Measurements from ENCODE around the gene COG5. TPM values are rescaled to one million over a fixed set of nuclear protein-coding genes. Genes with fewer than 3 reads are reported as not detected.

COG5 gene
- total RNA-seq, 6 experiments from 2014 or later = 13.9 to 21.3 (median 15.5) TPM

- WGBS (ENCODE audit: insufficient coverage, low coverage, low lambda C conversion rate, missing lambda C conversion rate) = 83% methylated on average over 3 of the region's 3 CpGs
- no peaks in the 10 kb centered on the region for H3K4me1 ChIP-seq
- DNase-seq (no peak), ATAC-seq (no peak)
- intact Hi-C loops (cut with DNase I) = no loop called here
- no peak overlapping the region for H3K4me3 ChIP-seq
- no peaks in the 10 kb centered on the region for H3K27me3 ChIP-seq
- H3K9me3 ChIP-seq = no peaks in the 10 kb centered on the region
- no peaks in the 10 kb centered on the region for H3K36me3 ChIP-seq
- TF ChIP-seq, protein P1, sequence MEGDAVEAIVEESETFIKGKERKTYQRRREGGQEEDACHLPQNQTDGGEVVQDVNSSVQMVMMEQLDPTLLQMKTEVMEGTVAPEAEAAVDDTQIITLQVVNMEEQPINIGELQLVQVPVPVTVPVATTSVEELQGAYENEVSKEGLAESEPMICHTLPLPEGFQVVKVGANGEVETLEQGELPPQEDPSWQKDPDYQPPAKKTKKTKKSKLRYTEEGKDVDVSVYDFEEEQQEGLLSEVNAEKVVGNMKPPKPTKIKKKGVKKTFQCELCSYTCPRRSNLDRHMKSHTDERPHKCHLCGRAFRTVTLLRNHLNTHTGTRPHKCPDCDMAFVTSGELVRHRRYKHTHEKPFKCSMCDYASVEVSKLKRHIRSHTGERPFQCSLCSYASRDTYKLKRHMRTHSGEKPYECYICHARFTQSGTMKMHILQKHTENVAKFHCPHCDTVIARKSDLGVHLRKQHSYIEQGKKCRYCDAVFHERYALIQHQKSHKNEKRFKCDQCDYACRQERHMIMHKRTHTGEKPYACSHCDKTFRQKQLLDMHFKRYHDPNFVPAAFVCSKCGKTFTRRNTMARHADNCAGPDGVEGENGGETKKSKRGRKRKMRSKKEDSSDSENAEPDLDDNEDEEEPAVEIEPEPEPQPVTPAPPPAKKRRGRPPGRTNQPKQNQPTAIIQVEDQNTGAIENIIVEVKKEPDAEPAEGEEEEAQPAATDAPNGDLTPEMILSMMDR (IDR thresholded peaks at IDR 0.05) = no peak
- TF ChIP-seq POLR2A (IDR thresholded peaks at IDR 0.05) = no peak
- no peak overlapping the region for H3K27ac ChIP-seq
Measured at GRCh38 chr7:107480932-107481331, 82.8 kb downstream of the COG5 start.

GRCh38 chr7:107479303-107479702 is 84.4 kb downstream of the COG5 start:
- H3K36me3 ChIP-seq = no peaks in the 10 kb centered on the region
- TF ChIP-seq, protein P1 (IDR thresholded peaks at IDR 0.05) = no peak
- TF ChIP-seq POLR2A (IDR thresholded peaks at IDR 0.05) = no peak
- H3K9me3 ChIP-seq = no peaks in the 10 kb centered on the region
- no peaks in the 10 kb centered on the region for H3K27me3 ChIP-seq
- no peak overlapping the region for H3K27ac ChIP-seq
- intact Hi-C loops (cut with DNase I) = no loop called here
- H3K4me3 ChIP-seq = no peak overlapping the region
- WGBS (ENCODE audit: insufficient coverage, low coverage, low lambda C conversion rate, missing lambda C conversion rate) = 67% methylated on average over 2 of the region's 2 CpGs
- no peaks in the 10 kb centered on the region for H3K4me1 ChIP-seq
- DNase-seq (no peak), ATAC-seq (peak; percentile 40 to 60 (median 57))

DNA sequence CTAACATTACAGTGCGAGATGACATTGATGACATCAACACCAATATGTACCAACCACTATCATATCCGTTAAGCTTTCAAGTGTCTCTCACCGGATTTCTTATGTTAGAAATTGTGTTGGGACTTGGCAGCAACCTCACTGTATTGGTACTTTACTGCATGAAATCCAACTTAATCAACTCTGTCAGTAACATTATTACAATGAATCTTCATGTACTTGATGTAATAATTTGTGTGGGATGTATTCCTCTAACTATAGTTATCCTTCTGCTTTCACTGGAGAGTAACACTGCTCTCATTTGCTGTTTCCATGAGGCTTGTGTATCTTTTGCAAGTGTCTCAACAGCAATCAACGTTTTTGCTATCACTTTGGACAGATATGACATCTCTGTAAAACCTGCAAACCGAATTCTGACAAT is 89.6 kb downstream of the COG5 start:
- no peak for ATAC-seq
- TF ChIP-seq POLR2A (IDR thresholded peaks at IDR 0.05) = no peak
- TF ChIP-seq, protein P1 (IDR thresholded peaks at IDR 0.05) = no peak
- intact Hi-C loops (cut with DNase I) = no loop called here

DNA sequence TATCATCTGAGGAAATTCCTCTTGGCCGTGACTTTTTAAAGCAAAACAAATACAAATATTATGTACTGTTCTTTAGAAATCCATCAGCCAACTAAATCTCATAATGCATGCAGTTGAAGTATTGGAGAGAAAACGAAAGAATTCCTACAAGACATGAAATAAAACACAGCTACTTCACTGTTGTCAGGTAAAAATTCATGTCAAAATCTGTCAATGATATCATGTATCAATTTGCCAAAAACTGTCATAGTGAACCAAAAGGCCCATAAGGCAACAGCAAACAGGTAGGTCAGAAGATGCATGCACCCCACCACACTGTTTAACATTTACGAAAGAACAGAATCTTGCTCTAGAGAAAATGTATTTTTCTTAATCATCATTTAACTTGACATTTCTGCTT is 91.6 kb downstream of the COG5 start:
- Histone ChIP-seq H3K4me3 (no peak overlapping the region), H3K27ac (no peak overlapping the region), H3K36me3 (no peaks in the 10 kb centered on the region), H3K9me3 (no peaks in the 10 kb centered on the region), H3K27me3 (no peaks in the 10 kb centered on the region), H3K4me1 (no peaks in the 10 kb centered on the region)
- no peak for ATAC-seq
- DNase-seq = no peak
- TF ChIP-seq POLR2A (IDR thresholded peaks at IDR 0.05) = no peak
- TF ChIP-seq, protein P1 (IDR thresholded peaks at IDR 0.05) = no peak
- 67% methylated on average over 3 of the region's 3 CpGs for WGBS (ENCODE audit: insufficient coverage, low coverage, low lambda C conversion rate, missing lambda C conversion rate)
- intact Hi-C loops (cut with DNase I) = no loop called here

More for the DNA sequence above, 89.6 kb downstream of the COG5 start:
- H3K4me3 ChIP-seq = no peak overlapping the region
- H3K9me3 ChIP-seq = no peaks in the 10 kb centered on the region
- H3K4me1 ChIP-seq = no peaks in the 10 kb centered on the region
- WGBS (ENCODE audit: insufficient coverage, low coverage, low lambda C conversion rate, missing lambda C conversion rate) = 81% methylated on average over 5 of the region's 5 CpGs
- H3K36me3 ChIP-seq = no peaks in the 10 kb centered on the region
- H3K27ac ChIP-seq = no peak overlapping the region
- no peaks in the 10 kb centered on the region for H3K27me3 ChIP-seq
- DNase-seq = no peak

Data from right lobe of liver (tissue), 6 donors.